T-helper 2 cell treated with Interferon-gamma antibody and Interleukin-4, amounts not matched to agents 5 μg/mL and 100 μg/mL, for 36 hours (primary cell): Measurements from ENCODE around the gene SLC4A3.
"Not testable (repeated sequence)": the region's sequence is repeated elsewhere in the genome, so short reads cannot be mapped to it uniquely, and the experiment has no call there.

ENCODE experiments used
- DNase-seq: peaks from one replicate; pipeline ENCODE4 v3.0.0; 2021; ENCODE audit warnings: low spot score
- H3K27ac Mint-ChIP-seq: one replicate; pipeline ENCODE4 v1.8.0; 2021; ENCODE audit warnings: mild to moderate bottlenecking, mixed read lengths
- H3K27me3 Mint-ChIP-seq: one replicate; pipeline ENCODE4 v1.8.0; 2021; ENCODE audit warnings: low read depth, mixed read lengths
- H3K36me3 Mint-ChIP-seq: one replicate; pipeline ENCODE4 v1.8.0; 2021; ENCODE audit warnings: low read depth, mixed read lengths
- H3K4me1 Mint-ChIP-seq: one replicate; pipeline ENCODE4 v1.8.0; 2021; ENCODE audit warnings: low read depth, mixed read lengths
- H3K4me3 Mint-ChIP-seq: one replicate; pipeline ENCODE4 v1.8.0; 2022; ENCODE audit warnings: mild to moderate bottlenecking, moderate library complexity, mixed read lengths
- H3K9me3 Mint-ChIP-seq: one replicate; pipeline ENCODE4 v1.8.0; 2021; ENCODE audit warnings: mixed read lengths

SLC4A3 gene

GRCh38 chr2:219643084-219643473 lies 15.6 kb downstream of the SLC4A3 start:
- Mint-ChIP-seq H3K9me3 (no peaks in the 10 kb centered on the region), H3K4me3 (peak overlapping the region; percentile 12), H3K4me1 (peaks cover 5% of the 10 kb centered on the region), H3K27ac (no peak overlapping the region), H3K27me3 (peaks cover 3% of the 10 kb centered on the region), H3K36me3 (no peaks in the 10 kb centered on the region)
- DNase-seq = no peak

GRCh38 chr2:219643788-219644398 lies 16.5 kb downstream of the SLC4A3 start:
- DNase-seq = no peak
- H3K9me3 Mint-ChIP-seq = no peaks in the 10 kb centered on the region
- H3K27me3 Mint-ChIP-seq = peaks cover 7% of the 10 kb centered on the region
- H3K4me3 Mint-ChIP-seq = no peak overlapping the region
- peaks cover 5% of the 10 kb centered on the region for H3K4me1 Mint-ChIP-seq
- H3K27ac Mint-ChIP-seq = no peak overlapping the region
- no peaks in the 10 kb centered on the region for H3K36me3 Mint-ChIP-seq

DNA sequence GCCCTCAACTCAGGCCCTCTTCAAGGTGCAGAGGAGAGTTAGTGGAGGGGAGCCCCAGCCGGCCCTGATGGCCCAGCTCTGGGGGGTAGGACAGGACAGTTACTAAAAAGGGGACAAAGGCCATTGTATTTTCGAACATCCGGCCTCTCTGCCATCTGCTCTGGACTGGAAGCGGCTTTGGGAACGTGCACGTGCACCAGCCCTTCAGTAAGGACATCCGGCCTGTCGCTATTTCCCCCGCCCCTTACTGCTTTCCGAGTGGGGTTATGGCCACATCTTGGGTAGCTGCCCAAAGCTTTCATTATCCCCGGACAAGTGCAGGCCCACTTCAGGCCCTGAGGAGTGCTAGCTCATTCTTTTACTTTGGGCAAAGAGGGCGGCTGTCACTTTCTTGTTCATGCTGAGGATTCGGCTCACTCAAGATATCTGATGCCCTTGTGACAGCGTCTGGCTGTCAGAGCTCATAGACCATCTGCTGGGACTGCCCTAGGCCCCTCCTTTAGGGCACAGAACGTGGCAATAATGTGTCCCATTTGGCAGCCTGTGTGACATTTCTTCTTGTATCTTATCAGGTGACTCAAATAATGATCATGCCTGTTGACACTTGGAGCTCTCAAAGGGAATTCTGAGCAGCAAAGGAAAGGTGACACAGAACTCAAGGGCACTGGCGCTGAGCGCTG lies 17.5 kb downstream of the SLC4A3 start:
- H3K27ac Mint-ChIP-seq = no peak overlapping the region
- peaks cover 8% of the 10 kb centered on the region for H3K27me3 Mint-ChIP-seq
- DNase-seq = no peak
- H3K9me3 Mint-ChIP-seq = no peaks in the 10 kb centered on the region
- no peak overlapping the region for H3K4me3 Mint-ChIP-seq
- H3K36me3 Mint-ChIP-seq = no peaks in the 10 kb centered on the region
- peaks cover 5% of the 10 kb centered on the region for H3K4me1 Mint-ChIP-seq

GRCh38 chr2:219645631-219646527 lies 18.4 kb downstream of the SLC4A3 start:
- DNase-seq = no peak
- Mint-ChIP-seq H3K4me3 (no peak overlapping the region), H3K27ac (no peak overlapping the region), H3K27me3 (peaks cover 10% of the 10 kb centered on the region), H3K9me3 (no peaks in the 10 kb centered on the region), H3K4me1 (peaks cover 5% of the 10 kb centered on the region), H3K36me3 (no peaks in the 10 kb centered on the region)

DNA sequence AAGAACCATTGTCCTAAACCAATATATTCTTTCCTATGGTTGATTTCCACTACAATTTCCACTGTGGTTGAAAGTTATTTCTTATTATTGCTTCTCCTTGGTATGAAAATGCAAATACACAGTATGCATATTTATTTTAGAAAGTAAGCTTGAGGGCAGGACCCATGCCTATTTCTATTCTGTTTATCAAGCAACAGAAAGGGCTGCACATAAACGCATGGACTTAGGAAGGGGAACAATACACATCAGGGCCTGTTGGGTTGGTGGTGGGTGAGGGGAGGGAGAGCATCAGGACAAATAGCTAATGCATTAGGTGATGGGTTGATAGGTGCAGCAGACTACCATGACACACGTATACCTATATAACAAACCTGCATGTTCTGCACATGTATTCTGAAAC lies 20.7 kb downstream of the SLC4A3 start:
- Mint-ChIP-seq H3K27ac (no peak overlapping the region), H3K36me3 (no peaks in the 10 kb centered on the region), H3K27me3 (peaks cover 17% of the 10 kb centered on the region), H3K4me1 (no peaks in the 10 kb centered on the region), H3K4me3 (no peak overlapping the region), H3K9me3 (no peaks in the 10 kb centered on the region)
- no peak for DNase-seq

DNA sequence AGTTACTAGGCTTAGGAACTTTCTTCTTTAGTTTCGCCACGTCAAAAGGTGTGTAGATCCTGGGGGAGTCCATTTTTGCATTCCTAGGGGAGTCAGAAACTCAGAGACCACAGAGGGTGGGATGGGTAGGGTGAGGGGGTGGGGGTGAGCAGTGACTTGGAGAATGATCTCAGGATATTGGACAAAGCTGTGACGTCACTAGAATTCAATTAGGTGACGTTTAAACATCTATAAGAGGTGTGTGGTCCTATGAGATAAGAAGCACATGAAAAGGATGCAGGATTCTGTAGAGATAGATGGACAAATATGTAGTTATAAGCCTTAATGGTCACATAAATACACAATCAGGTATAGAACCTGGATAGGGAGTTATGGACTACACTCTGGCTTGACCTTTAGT lies 21.5 kb downstream of the SLC4A3 start:
- Mint-ChIP-seq H3K4me1 (no peaks in the 10 kb centered on the region), H3K27me3 (peaks cover 21% of the 10 kb centered on the region), H3K4me3 (no peak overlapping the region), H3K36me3 (no peaks in the 10 kb centered on the region), H3K27ac (no peak overlapping the region), H3K9me3 (no peaks in the 10 kb centered on the region)
- DNase-seq = no peak

DNA sequence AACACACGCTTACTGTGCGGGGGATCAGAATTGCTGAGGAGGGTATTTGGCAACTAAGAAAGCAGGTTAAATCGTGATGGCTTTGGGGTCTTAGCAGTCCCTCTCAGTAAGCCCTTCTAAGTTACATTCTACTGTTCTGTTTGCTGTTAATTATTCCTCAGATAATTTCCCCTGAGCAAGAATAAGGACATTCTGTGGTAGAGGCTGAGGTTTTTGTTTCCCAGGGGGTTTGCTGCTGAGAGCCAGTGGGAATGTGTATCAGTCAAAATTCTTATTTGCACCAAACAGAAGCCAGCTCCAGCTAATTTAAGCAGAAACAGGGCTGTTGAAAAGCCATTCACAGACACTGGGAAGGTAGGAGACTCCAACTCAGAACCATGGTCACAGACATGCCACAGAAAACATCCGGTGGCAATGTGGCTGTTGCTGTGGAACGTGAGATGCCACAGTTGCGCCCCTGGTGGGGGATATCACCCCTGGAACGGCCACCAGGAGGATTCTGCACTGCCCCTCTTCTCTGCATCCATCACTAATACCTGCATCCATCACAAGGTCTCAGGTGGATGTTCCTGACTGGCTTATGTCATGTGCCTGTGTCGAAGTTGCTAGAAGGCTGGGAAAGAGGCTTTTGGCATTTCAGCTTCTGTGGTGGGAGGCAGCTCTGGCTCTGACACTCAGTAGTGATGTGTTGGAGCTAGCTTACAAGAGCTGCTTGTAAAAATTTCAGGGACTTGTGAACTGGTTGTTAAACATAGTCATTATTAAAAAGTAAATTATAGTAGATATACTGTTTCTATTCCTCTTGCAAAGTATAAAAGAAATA lies 23.2 kb downstream of the SLC4A3 start:
- DNase-seq = no peak
- H3K27me3 Mint-ChIP-seq = peaks cover 25% of the 10 kb centered on the region
- no peak overlapping the region for H3K4me3 Mint-ChIP-seq
- H3K27ac Mint-ChIP-seq = no peak overlapping the region
- no peaks in the 10 kb centered on the region for H3K36me3 Mint-ChIP-seq
- H3K4me1 Mint-ChIP-seq = no peaks in the 10 kb centered on the region
- H3K9me3 Mint-ChIP-seq = no peaks in the 10 kb centered on the region

DNA sequence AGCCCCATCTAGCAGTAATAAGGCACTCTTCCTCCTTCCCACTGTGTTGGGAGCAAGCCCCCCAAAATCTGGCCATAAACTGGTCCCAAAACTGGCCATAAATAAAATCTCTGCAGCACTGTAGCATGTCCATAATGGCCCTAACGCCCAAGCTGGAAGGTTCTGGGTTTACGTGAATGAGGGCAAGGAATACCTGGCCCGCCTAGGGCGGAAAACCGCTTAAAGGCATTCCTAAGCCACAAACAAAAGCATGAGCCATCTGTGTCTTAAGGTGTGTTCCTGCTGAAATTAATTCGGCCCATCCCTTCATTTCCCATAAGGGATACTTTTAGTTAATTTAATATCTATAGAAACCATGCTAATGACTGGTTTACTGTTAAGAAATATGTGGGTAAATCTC lies 24.2 kb downstream of the SLC4A3 start:
- not testable (repeated sequence) for H3K9me3 Mint-ChIP-seq, H3K36me3 Mint-ChIP-seq, H3K4me1 Mint-ChIP-seq, H3K4me3 Mint-ChIP-seq, H3K27ac Mint-ChIP-seq, DNase-seq
- H3K27me3 Mint-ChIP-seq = peaks cover 30% of the 10 kb centered on the region

GRCh38 chr2:219656526-219656925 lies 29.1 kb downstream of the SLC4A3 start:
- no peak overlapping the region for H3K4me3 Mint-ChIP-seq
- no peaks in the 10 kb centered on the region for H3K4me1 Mint-ChIP-seq
- H3K36me3 Mint-ChIP-seq = no peaks in the 10 kb centered on the region
- no peak for DNase-seq
- H3K27me3 Mint-ChIP-seq = peaks cover 31% of the 10 kb centered on the region
- H3K9me3 Mint-ChIP-seq = no peaks in the 10 kb centered on the region
- H3K27ac Mint-ChIP-seq = no peak overlapping the region

GRCh38 chr2:219658196-219658846 lies 30.9 kb downstream of the SLC4A3 start:
- Mint-ChIP-seq H3K4me1 (no peaks in the 10 kb centered on the region), H3K36me3 (no peaks in the 10 kb centered on the region), H3K27me3 (peaks cover 24% of the 10 kb centered on the region), H3K9me3 (no peaks in the 10 kb centered on the region), H3K27ac (no peak overlapping the region), H3K4me3 (no peak overlapping the region)
- DNase-seq = no peak

GRCh38 chr2:219658874-219659273 lies 31.4 kb downstream of the SLC4A3 start:
- H3K27ac Mint-ChIP-seq = no peak overlapping the region
- DNase-seq = no peak
- H3K36me3 Mint-ChIP-seq = no peaks in the 10 kb centered on the region
- H3K4me3 Mint-ChIP-seq = no peak overlapping the region
- H3K9me3 Mint-ChIP-seq = no peaks in the 10 kb centered on the region
- H3K4me1 Mint-ChIP-seq = no peaks in the 10 kb centered on the region
- peaks cover 20% of the 10 kb centered on the region for H3K27me3 Mint-ChIP-seq

- no peak for DNase-seq
- Mint-ChIP-seq H3K36me3 (no peaks in the 10 kb centered on the region), H3K4me3 (no peak overlapping the region), H3K27ac (no peak overlapping the region), H3K4me1 (no peaks in the 10 kb centered on the region), H3K9me3 (no peaks in the 10 kb centered on the region), H3K27me3 (peaks cover 13% of the 10 kb centered on the region)
Measured at GRCh38 chr2:219661197-219661954, 33.9 kb downstream of the SLC4A3 start.

GRCh38 chr2:219661955-219662395 lies 34.5 kb downstream of the SLC4A3 start:
- H3K4me3 Mint-ChIP-seq = no peak overlapping the region
- no peak overlapping the region for H3K27ac Mint-ChIP-seq
- H3K9me3 Mint-ChIP-seq = no peaks in the 10 kb centered on the region
- H3K27me3 Mint-ChIP-seq = peaks cover 11% of the 10 kb centered on the region
- no peaks in the 10 kb centered on the region for H3K36me3 Mint-ChIP-seq
- no peaks in the 10 kb centered on the region for H3K4me1 Mint-ChIP-seq
- no peak for DNase-seq
